ENCODE results near the gene CAPZA1.

The CAPZA1 gene

GRCh38 chr1:112710586-112710985 is 91.0 kb downstream of the CAPZA1 start:
- Histone ChIP-seq H4K12ac (ENCODE audit: low read depth, low read length) (no peak overlapping the region), H3K9me3 (ENCODE audit: insufficient read depth, low read depth, low read length) (no peaks in the 10 kb centered on the region), H3K27me3 (ENCODE audit: insufficient read depth, low read length) (no peaks in the 10 kb centered on the region), H4K8ac (ENCODE audit: low read depth, low read length) (no peak overlapping the region), H2AFZ (ENCODE audit: insufficient read depth, low read length, poor library complexity) (no peak overlapping the region), H3K79me1 (ENCODE audit: low read length) (peaks cover 16% of the 10 kb centered on the region), H3K79me2 (ENCODE audit: control insufficient read depth, insufficient read depth, low read length, poor library complexity) (peaks cover 11% of the 10 kb centered on the region), H3K9ac (ENCODE audit: low read length) (no peak overlapping the region), H3K27ac (ENCODE audit: low read depth, low read length) (no peak overlapping the region), H3K4me1 (ENCODE audit: control insufficient read depth in 1 of 2, insufficient read depth in 2 of 2, low read length in 2 of 2) (peaks cover 16 to 26% of the 10 kb centered on the region in 2 experiments), H2BK5ac (ENCODE audit: low read depth, low read length, poor library complexity) (no peak overlapping the region), H3K14ac (ENCODE audit: low read length) (no peak overlapping the region), H2BK120ac (ENCODE audit: insufficient read depth, low read length, poor library complexity) (no peak overlapping the region), H3K4me3 (ENCODE audit: low read depth, low read length) (no peak overlapping the region), H3K4me2 (ENCODE audit: low read length) (no peak overlapping the region), H3K23ac (ENCODE audit: low read length) (no peak overlapping the region), H4K91ac (ENCODE audit: low read depth, low read length) (no peak overlapping the region), H3K36me3 (ENCODE audit: control insufficient read depth in 1 of 2, insufficient read depth in 2 of 2, low read length in 2 of 2) (no peaks in the 10 kb centered on the region), H3K4ac (ENCODE audit: low read depth, low read length) (no peak overlapping the region), H2AK5ac (ENCODE audit: low read length) (no peak overlapping the region), H3K18ac (ENCODE audit: low read length) (no peak overlapping the region), H2BK12ac (ENCODE audit: low read length) (no peak overlapping the region)
- WGBS (ENCODE audit: extremely low coverage, insufficient coverage, insufficient read length), result no CpG with 5 or more reads among the region's 3 CpGs
- no peak for DNase-seq

DNA sequence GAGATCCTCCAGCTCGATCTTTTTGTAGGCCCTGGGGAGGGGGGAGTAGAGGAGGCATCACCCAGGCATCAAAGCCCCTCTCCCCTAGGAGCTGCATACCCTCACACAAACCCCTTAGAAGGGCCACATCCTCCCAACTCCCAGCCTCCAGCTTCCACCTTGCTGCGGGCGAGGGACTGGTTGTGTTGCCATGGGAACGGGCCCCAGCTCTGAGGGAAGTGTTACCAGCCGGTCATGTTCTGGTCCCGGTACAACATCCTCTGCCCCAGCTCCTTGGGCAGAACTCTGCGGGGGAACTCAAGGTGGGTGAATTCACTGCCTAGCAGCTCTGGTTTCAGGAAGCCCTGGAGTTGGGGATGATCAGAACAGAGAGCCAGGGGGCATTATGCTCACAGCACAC is 91.4 kb downstream of the CAPZA1 start:
- no peaks in the 10 kb centered on the region for H3K36me3 ChIP-seq (ENCODE audit: control insufficient read depth in 1 of 2, insufficient read depth in 2 of 2, low read length in 2 of 2)
- no peak for DNase-seq
- no peak overlapping the region for H3K4me3 ChIP-seq (ENCODE audit: low read depth, low read length)
- H3K23ac ChIP-seq (ENCODE audit: low read length), result no peak overlapping the region
- no peak overlapping the region for H4K91ac ChIP-seq (ENCODE audit: low read depth, low read length)
- no peak overlapping the region for H3K4ac ChIP-seq (ENCODE audit: low read depth, low read length)
- no peak overlapping the region for H2AFZ ChIP-seq (ENCODE audit: insufficient read depth, low read length, poor library complexity)
- H2BK12ac ChIP-seq (ENCODE audit: low read length), result no peak overlapping the region
- no peak overlapping the region for H2BK120ac ChIP-seq (ENCODE audit: insufficient read depth, low read length, poor library complexity)
- H3K27ac ChIP-seq (ENCODE audit: low read depth, low read length), result no peak overlapping the region
- H3K4me1 ChIP-seq (ENCODE audit: control insufficient read depth in 1 of 2, insufficient read depth in 2 of 2, low read length in 2 of 2), result peaks cover 12 to 22% of the 10 kb centered on the region in 2 experiments
- no peaks in the 10 kb centered on the region for H3K27me3 ChIP-seq (ENCODE audit: insufficient read depth, low read length)
- no peak overlapping the region for H3K14ac ChIP-seq (ENCODE audit: low read length)
- no peak overlapping the region for H3K9ac ChIP-seq (ENCODE audit: low read length)
- H4K12ac ChIP-seq (ENCODE audit: low read depth, low read length), result no peak overlapping the region
- H2AK5ac ChIP-seq (ENCODE audit: low read length), result no peak overlapping the region
- WGBS (ENCODE audit: extremely low coverage, insufficient coverage, insufficient read length), result no CpG with 5 or more reads among the region's 7 CpGs
- H3K18ac ChIP-seq (ENCODE audit: low read length), result no peak overlapping the region
- H3K79me2 ChIP-seq (ENCODE audit: control insufficient read depth, insufficient read depth, low read length, poor library complexity), result peaks cover 6% of the 10 kb centered on the region
- H2BK5ac ChIP-seq (ENCODE audit: low read depth, low read length, poor library complexity), result no peak overlapping the region
- H3K79me1 ChIP-seq (ENCODE audit: low read length), result peaks cover 12% of the 10 kb centered on the region
- H3K9me3 ChIP-seq (ENCODE audit: insufficient read depth, low read depth, low read length), result no peaks in the 10 kb centered on the region
- H3K4me2 ChIP-seq (ENCODE audit: low read length), result no peak overlapping the region
- H4K8ac ChIP-seq (ENCODE audit: low read depth, low read length), result no peak overlapping the region

GRCh38 chr1:112711670-112712069 is 92.0 kb downstream of the CAPZA1 start:
- H3K4me2 ChIP-seq (ENCODE audit: low read length), result no peak overlapping the region
- peaks cover 12 to 22% of the 10 kb centered on the region in 2 experiments for H3K4me1 ChIP-seq (ENCODE audit: control insufficient read depth in 1 of 2, insufficient read depth in 2 of 2, low read length in 2 of 2)
- peaks cover 8% of the 10 kb centered on the region for H3K79me1 ChIP-seq (ENCODE audit: low read length)
- H3K23ac ChIP-seq (ENCODE audit: low read length), result no peak overlapping the region
- H3K9me3 ChIP-seq (ENCODE audit: insufficient read depth, low read depth, low read length), result no peaks in the 10 kb centered on the region
- H3K14ac ChIP-seq (ENCODE audit: low read length), result no peak overlapping the region
- H3K27ac ChIP-seq (ENCODE audit: low read depth, low read length), result no peak overlapping the region
- no peaks in the 10 kb centered on the region for H3K36me3 ChIP-seq (ENCODE audit: control insufficient read depth in 1 of 2, insufficient read depth in 2 of 2, low read length in 2 of 2)
- H3K27me3 ChIP-seq (ENCODE audit: insufficient read depth, low read length), result no peaks in the 10 kb centered on the region
- no peak overlapping the region for H4K8ac ChIP-seq (ENCODE audit: low read depth, low read length)
- H2BK120ac ChIP-seq (ENCODE audit: insufficient read depth, low read length, poor library complexity), result no peak overlapping the region
- no peak overlapping the region for H2BK12ac ChIP-seq (ENCODE audit: low read length)
- no CpG with 5 or more reads among the region's 11 CpGs for WGBS (ENCODE audit: extremely low coverage, insufficient coverage, insufficient read length)
- H4K12ac ChIP-seq (ENCODE audit: low read depth, low read length), result no peak overlapping the region
- no peak overlapping the region for H2AFZ ChIP-seq (ENCODE audit: insufficient read depth, low read length, poor library complexity)
- H3K9ac ChIP-seq (ENCODE audit: low read length), result no peak overlapping the region
- peaks cover 2% of the 10 kb centered on the region for H3K79me2 ChIP-seq (ENCODE audit: control insufficient read depth, insufficient read depth, low read length, poor library complexity)
- H3K18ac ChIP-seq (ENCODE audit: low read length), result no peak overlapping the region
- H2BK5ac ChIP-seq (ENCODE audit: low read depth, low read length, poor library complexity), result no peak overlapping the region
- no peak overlapping the region for H3K4me3 ChIP-seq (ENCODE audit: low read depth, low read length)
- no peak overlapping the region for H4K91ac ChIP-seq (ENCODE audit: low read depth, low read length)
- DNase-seq, result no peak
- H3K4ac ChIP-seq (ENCODE audit: low read depth, low read length), result no peak overlapping the region
- no peak overlapping the region for H2AK5ac ChIP-seq (ENCODE audit: low read length)

GRCh38 chr1:112712191-112712590 is 92.6 kb downstream of the CAPZA1 start:
- no peaks in the 10 kb centered on the region for H3K9me3 ChIP-seq (ENCODE audit: insufficient read depth, low read depth, low read length)
- H4K8ac ChIP-seq (ENCODE audit: low read depth, low read length), result no peak overlapping the region
- no peak overlapping the region for H4K91ac ChIP-seq (ENCODE audit: low read depth, low read length)
- H3K4ac ChIP-seq (ENCODE audit: low read depth, low read length), result no peak overlapping the region
- H2BK12ac ChIP-seq (ENCODE audit: low read length), result no peak overlapping the region
- H3K79me2 ChIP-seq (ENCODE audit: control insufficient read depth, insufficient read depth, low read length, poor library complexity), result no peaks in the 10 kb centered on the region
- H3K9ac ChIP-seq (ENCODE audit: low read length), result no peak overlapping the region
- H3K4me3 ChIP-seq (ENCODE audit: low read depth, low read length), result no peak overlapping the region
- H3K4me1 ChIP-seq (ENCODE audit: control insufficient read depth in 1 of 2, insufficient read depth in 2 of 2, low read length in 2 of 2), result peaks cover 12 to 22% of the 10 kb centered on the region in 2 experiments
- no peak overlapping the region for H2AFZ ChIP-seq (ENCODE audit: insufficient read depth, low read length, poor library complexity)
- no peak for DNase-seq
- H2BK5ac ChIP-seq (ENCODE audit: low read depth, low read length, poor library complexity), result no peak overlapping the region
- H2BK120ac ChIP-seq (ENCODE audit: insufficient read depth, low read length, poor library complexity), result no peak overlapping the region
- no peak overlapping the region for H3K14ac ChIP-seq (ENCODE audit: low read length)
- WGBS (ENCODE audit: extremely low coverage, insufficient coverage, insufficient read length), result no CpG with 5 or more reads among the region's 7 CpGs
- H3K23ac ChIP-seq (ENCODE audit: low read length), result no peak overlapping the region
- H2AK5ac ChIP-seq (ENCODE audit: low read length), result no peak overlapping the region
- H3K27me3 ChIP-seq (ENCODE audit: insufficient read depth, low read length), result no peaks in the 10 kb centered on the region
- no peak overlapping the region for H3K4me2 ChIP-seq (ENCODE audit: low read length)
- no peak overlapping the region for H4K12ac ChIP-seq (ENCODE audit: low read depth, low read length)
- peaks cover 4% of the 10 kb centered on the region for H3K79me1 ChIP-seq (ENCODE audit: low read length)
- no peaks in the 10 kb centered on the region for H3K36me3 ChIP-seq (ENCODE audit: control insufficient read depth in 1 of 2, insufficient read depth in 2 of 2, low read length in 2 of 2)
- no peak overlapping the region for H3K27ac ChIP-seq (ENCODE audit: low read depth, low read length)
- no peak overlapping the region for H3K18ac ChIP-seq (ENCODE audit: low read length)
